Nephron progenitor cell (in vitro differentiated cells): Measurements from ENCODE around the gene KCNQ1.

Experiments
- DNase-seq: peaks from one replicate; pipeline ENCODE4 v3.0.0; 2021
- H3K27ac Mint-ChIP-seq: 2 replicates; pipeline ENCODE4 v1.8.0; 2021; ENCODE audit warnings: mild to moderate bottlenecking, moderate library complexity, mixed read lengths
- H3K27me3 Mint-ChIP-seq: 2 replicates; pipeline ENCODE4 v1.8.0; 2021; ENCODE audit warnings: mild to moderate bottlenecking, low read depth, mixed read lengths; ENCODE audit not compliant: poor library complexity
- H3K36me3 Mint-ChIP-seq: 2 replicates; pipeline ENCODE4 v1.8.0; 2021; ENCODE audit warnings: low read depth, mixed read lengths
- H3K4me1 Mint-ChIP-seq: 2 replicates; pipeline ENCODE4 v1.8.0; 2021; ENCODE audit warnings: mixed read lengths
- H3K4me3 Mint-ChIP-seq: 2 replicates; pipeline ENCODE4 v1.8.0; 2021; ENCODE audit warnings: mild to moderate bottlenecking, moderate library complexity, mixed read lengths
- H3K9me3 Mint-ChIP-seq: 2 replicates; pipeline ENCODE4 v1.8.0; 2021; ENCODE audit warnings: mild to moderate bottlenecking, moderate library complexity, mixed read lengths
- TF ChIP-seq, protein P1 (sequence below): fragments of 200-600 bp; sonication (generic); IDR thresholded peaks from 2 replicates; pipeline ENCODE4 v1.5.0; 2021; ENCODE audit warnings: antibody characterized with exemption

The KCNQ1 gene

DNA sequence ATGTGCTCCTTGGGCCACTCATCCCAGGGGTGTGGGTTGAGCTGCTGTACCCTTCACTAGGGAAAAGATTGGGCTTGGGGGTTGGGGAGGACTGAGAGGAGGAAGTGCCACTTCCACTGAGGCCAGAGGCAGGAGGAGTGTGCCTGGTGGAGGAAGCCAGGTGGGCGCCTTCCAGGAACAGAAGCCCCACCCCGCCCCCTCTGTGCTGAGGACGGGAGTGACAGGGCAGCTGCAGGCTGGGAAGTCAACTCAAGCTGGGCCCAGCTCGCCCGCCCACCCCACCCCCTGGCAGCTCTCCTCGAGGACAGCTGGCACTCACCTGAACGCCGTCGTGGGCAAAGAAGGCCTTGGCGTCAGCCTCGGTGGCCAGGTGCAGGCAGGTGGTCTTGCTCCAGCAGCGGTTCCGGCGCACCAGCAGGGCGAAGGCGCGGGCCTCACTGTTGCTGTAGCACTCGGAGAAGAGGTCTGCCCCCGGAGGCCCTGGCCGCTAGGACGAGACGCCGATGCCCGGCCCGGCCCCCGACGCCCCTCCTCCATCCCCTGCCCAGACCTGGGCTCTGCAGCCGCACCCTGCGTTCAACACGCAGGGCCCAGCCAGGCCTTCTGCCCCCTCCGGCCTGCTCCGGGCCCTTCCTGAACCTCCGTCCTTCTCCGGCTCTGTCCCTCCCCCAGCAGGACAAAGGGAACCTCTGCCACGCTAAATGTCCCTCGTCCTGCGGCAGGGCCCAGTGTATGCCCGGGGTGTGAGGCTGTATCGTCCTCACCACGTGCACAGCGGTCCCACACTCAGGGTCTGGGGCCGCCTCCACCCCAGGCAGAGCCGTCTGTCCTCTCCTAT, 30.8 kb upstream of the KCNQ1 start:
- Mint-ChIP-seq H3K27ac (no peak overlapping the region), H3K9me3 (no peaks in the 10 kb centered on the region), H3K36me3 (no peaks in the 10 kb centered on the region), H3K27me3 (no peaks in the 10 kb centered on the region), H3K4me3 (no peak overlapping the region), H3K4me1 (peaks cover 57% of the 10 kb centered on the region)
- TF ChIP-seq, protein P1, sequence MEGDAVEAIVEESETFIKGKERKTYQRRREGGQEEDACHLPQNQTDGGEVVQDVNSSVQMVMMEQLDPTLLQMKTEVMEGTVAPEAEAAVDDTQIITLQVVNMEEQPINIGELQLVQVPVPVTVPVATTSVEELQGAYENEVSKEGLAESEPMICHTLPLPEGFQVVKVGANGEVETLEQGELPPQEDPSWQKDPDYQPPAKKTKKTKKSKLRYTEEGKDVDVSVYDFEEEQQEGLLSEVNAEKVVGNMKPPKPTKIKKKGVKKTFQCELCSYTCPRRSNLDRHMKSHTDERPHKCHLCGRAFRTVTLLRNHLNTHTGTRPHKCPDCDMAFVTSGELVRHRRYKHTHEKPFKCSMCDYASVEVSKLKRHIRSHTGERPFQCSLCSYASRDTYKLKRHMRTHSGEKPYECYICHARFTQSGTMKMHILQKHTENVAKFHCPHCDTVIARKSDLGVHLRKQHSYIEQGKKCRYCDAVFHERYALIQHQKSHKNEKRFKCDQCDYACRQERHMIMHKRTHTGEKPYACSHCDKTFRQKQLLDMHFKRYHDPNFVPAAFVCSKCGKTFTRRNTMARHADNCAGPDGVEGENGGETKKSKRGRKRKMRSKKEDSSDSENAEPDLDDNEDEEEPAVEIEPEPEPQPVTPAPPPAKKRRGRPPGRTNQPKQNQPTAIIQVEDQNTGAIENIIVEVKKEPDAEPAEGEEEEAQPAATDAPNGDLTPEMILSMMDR: no peak
- no peak for DNase-seq

DNA sequence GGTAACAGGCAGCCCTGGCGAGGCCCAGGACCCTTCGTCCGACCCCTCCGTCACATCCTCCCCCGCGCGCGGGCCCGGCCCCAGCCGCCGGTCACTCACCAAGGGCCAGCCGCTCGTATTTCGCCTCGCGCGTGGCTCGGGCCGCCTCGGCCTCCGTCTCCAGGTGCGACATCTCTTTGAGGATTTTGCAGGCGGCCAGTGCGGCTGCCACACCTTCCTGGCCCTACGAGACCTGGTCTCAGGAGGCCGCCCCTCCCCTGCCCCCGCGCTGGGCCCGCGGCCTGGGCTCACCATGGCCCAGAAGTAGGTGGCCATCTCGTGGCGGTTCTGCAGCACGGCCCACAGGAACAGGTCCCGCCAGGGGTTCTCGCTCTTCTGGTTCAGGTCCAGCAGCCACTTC, 30.2 kb upstream of the KCNQ1 start:
- H3K4me3 Mint-ChIP-seq: no peak overlapping the region
- no peaks in the 10 kb centered on the region for H3K27me3 Mint-ChIP-seq
- H3K9me3 Mint-ChIP-seq: no peaks in the 10 kb centered on the region
- no peak overlapping the region for H3K27ac Mint-ChIP-seq
- TF ChIP-seq, protein P1: no peak
- H3K4me1 Mint-ChIP-seq: peaks cover 52% of the 10 kb centered on the region
- no peaks in the 10 kb centered on the region for H3K36me3 Mint-ChIP-seq
- no peak for DNase-seq

DNA sequence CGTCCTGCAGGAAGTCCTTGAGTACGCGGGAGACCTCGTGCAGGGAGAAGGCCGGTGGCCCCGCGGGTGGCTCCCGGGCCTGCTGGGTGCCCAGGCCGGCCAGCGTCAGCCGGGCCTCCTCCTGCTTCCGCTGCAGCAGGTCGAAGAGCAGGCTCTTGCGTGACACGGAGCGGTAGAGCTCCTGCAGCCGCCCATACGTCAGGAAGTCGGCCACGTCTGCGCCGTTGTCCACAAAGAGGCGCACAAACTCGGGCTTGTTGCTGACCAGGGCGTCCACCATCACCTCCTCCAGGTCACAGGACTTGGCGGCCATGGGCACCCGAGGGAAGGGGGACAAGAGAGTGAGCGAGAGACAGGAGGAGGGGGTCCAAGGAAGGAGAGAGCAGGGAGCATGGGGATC, 29.6 kb upstream of the KCNQ1 start:
- TF ChIP-seq, protein P1: no peak
- H3K36me3 Mint-ChIP-seq: no peaks in the 10 kb centered on the region
- H3K9me3 Mint-ChIP-seq: no peaks in the 10 kb centered on the region
- DNase-seq: no peak
- H3K27ac Mint-ChIP-seq: no peak overlapping the region
- H3K4me3 Mint-ChIP-seq: no peak overlapping the region
- no peaks in the 10 kb centered on the region for H3K27me3 Mint-ChIP-seq
- H3K4me1 Mint-ChIP-seq: peaks cover 51% of the 10 kb centered on the region

DNA sequence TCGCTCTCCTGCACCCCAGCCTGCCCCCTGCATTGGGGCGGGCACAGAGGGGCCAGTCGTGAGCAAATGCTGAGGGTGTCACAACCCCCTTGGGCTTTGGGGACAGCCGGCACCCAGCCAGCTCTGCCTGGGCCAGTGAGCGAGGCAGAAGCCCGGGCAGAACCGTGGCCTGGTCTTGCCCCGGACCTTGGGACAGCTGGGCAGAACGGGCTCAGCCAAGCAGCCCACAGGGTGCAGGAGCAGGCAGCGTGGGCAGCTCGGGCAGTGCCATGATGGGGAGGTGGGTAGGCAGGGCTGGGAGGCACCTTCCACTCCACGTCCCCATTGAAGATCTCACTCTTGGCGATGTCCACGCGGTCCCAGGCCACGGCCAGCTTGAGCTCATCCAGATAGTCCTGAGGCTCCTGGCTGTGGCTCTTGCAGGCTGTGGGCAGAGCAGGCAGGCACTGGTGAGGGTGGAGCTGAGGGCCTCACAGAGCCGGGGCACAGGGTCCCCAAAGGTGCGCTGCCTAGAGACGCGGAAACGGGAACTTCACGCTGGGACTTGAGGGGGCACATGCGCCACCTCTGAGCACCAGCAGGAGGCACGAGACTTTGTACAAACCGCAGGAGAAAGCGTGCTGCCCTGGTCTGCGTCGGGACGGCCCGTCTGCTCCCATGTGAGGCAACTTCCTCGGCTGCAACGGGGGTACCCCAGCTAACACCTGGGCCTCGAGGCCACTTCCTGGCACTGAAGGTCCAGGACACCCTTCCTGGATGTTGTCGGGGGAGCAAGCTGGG, 29.0 kb upstream of the KCNQ1 start:
- Mint-ChIP-seq H3K9me3 (no peaks in the 10 kb centered on the region), H3K27me3 (no peaks in the 10 kb centered on the region), H3K4me3 (no peak overlapping the region), H3K4me1 (peaks cover 45% of the 10 kb centered on the region), H3K27ac (no peak overlapping the region), H3K36me3 (no peaks in the 10 kb centered on the region)
- DNase-seq: no peak
- TF ChIP-seq, protein P1: peak; percentile 19

DNA sequence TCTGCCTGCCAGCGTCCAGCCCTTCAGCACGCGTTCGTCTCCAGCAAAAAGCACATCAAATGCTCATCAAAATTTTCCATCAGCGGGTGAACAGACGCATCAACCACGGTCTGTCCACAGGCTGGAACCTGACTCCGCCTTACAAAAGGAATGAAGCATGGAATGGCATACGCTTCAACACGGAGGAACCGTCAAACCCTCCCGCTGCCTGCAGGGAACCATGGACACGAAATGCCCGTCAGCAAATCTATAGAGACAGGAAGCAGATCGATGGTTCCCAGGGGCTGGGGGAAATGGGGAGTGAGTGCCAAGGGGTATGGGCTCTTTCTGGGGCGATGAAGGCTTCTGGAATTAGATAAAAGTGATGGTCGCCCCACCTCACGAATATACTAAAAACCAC, 28.0 kb upstream of the KCNQ1 start:
- Mint-ChIP-seq H3K36me3 (no peaks in the 10 kb centered on the region), H3K4me1 (peaks cover 35% of the 10 kb centered on the region), H3K27ac (no peak overlapping the region), H3K4me3 (no peak overlapping the region), H3K27me3 (no peaks in the 10 kb centered on the region), H3K9me3 (no peaks in the 10 kb centered on the region)
- TF ChIP-seq, protein P1: no peak
- no peak for DNase-seq
